ENCODE data around the gene UBXN4. TPM values are rescaled to one million over a fixed set of nuclear protein-coding genes. Genes with fewer than 3 reads are reported as not detected.
A peak's percentile ranks its signal among the peaks of the same experiment; 100 is the strongest.
"Not testable (repeated sequence)": the region's sequence is repeated elsewhere in the genome, so short reads cannot be mapped to it uniquely, and the experiment has no call there.

UBXN4 gene
- total RNA-seq: 56.1 TPM
- long read RNA-seq, full-length matches to known transcripts: 37 of 113 reads
- long read RNA-seq, partial matches to known transcripts: 60 of 113 reads
- long read RNA-seq, other reads (novel, unspliced or antisense): 16 of 113 reads

GRCh38 chr2:135741395-135742324, at the start of gene UBXN4:
Gene UBXN4, plus strand, starts transcription at chr2:135741855. Its CDS starts 75 bp downstream, at chr2:135741930.
- ATAC-seq (peak; percentile 97), DNase-seq (peak; percentile 98)
- intact Hi-C loops (cut with micrococcal nuclease): no loop called here

- intact Hi-C loops (cut with micrococcal nuclease): no loop called here
- ATAC-seq (peak; percentile 57), DNase-seq (no peak)
Observed at GRCh38 chr2:135694711-135695110, 46.9 kb upstream of the UBXN4 start.

- DNase-seq (no peak), ATAC-seq (no peak)
- intact Hi-C loops (cut with micrococcal nuclease): no loop called here
Observed at GRCh38 chr2:135698838-135699237, 42.8 kb upstream of the UBXN4 start.

GRCh38 chr2:135701442-135701841, 40.2 kb upstream of the UBXN4 start:
- ATAC-seq: no peak
- intact Hi-C loops (cut with micrococcal nuclease): no loop called here
- no peak for DNase-seq

- DNase-seq: no peak
- intact Hi-C loops (cut with micrococcal nuclease): no loop called here
- ATAC-seq: peak; percentile 60
Observed at GRCh38 chr2:135703300-135703699, 38.4 kb upstream of the UBXN4 start.

GRCh38 chr2:135704075-135704474, 37.6 kb upstream of the UBXN4 start:
- intact Hi-C loops (cut with micrococcal nuclease); ATAC-seq; DNase-seq: not testable (repeated sequence)

- intact Hi-C loops (cut with micrococcal nuclease): loop anchor here (5.0 kb wide), 1 partner anchor 706 kb away; no protein-coding TSS in a partner anchor
- no peak for ATAC-seq
- DNase-seq: no peak
Observed at GRCh38 chr2:135708159-135708558, 33.5 kb upstream of the UBXN4 start.

- intact Hi-C loops (cut with micrococcal nuclease): loop anchor here (5.0 kb wide), 1 partner anchor 708 kb away; no protein-coding TSS in a partner anchor
- DNase-seq (peak; percentile 68), ATAC-seq (no peak)
Observed at GRCh38 chr2:135709992-135710391, 31.7 kb upstream of the UBXN4 start.

- ATAC-seq; DNase-seq; intact Hi-C loops (cut with micrococcal nuclease): not testable (repeated sequence)
Observed at GRCh38 chr2:135715086-135715485, 26.6 kb upstream of the UBXN4 start.

- ATAC-seq (no peak), DNase-seq (no peak)
- intact Hi-C loops (cut with micrococcal nuclease): no loop called here
Observed at GRCh38 chr2:135728064-135728743, 13.5 kb upstream of the UBXN4 start.

- ATAC-seq: no peak
- intact Hi-C loops (cut with micrococcal nuclease): no loop called here
- DNase-seq: no peak
Observed at GRCh38 chr2:135732561-135732960, 9.1 kb upstream of the UBXN4 start.

GRCh38 chr2:135733045-135733444, 8.6 kb upstream of the UBXN4 start:
- intact Hi-C loops (cut with micrococcal nuclease): no loop called here
- DNase-seq: no peak
- no peak for ATAC-seq

- no peak for DNase-seq
- intact Hi-C loops (cut with micrococcal nuclease): no loop called here
- no peak for ATAC-seq
Observed at GRCh38 chr2:135736546-135736945, 5.1 kb upstream of the UBXN4 start.

GRCh38 chr2:135740206-135740605, 1.4 kb upstream of the UBXN4 start:
- intact Hi-C loops (cut with micrococcal nuclease): no loop called here
- no peak for DNase-seq
- ATAC-seq: no peak

- intact Hi-C loops (cut with micrococcal nuclease): no loop called here
- DNase-seq: no peak
Observed at GRCh38 chr2:135741043-135741394, 636 bp upstream of the UBXN4 start.

GRCh38 chr2:135742325-135742757, 686 bp downstream of the UBXN4 start:
- ATAC-seq (peak; percentile 60), DNase-seq (no peak)
- intact Hi-C loops (cut with micrococcal nuclease): no loop called here

More at GRCh38 chr2:135741043-135741394, 636 bp upstream of the UBXN4 start:
- ATAC-seq: no peak

GRCh38 chr2:135743860-135744259, 2.2 kb downstream of the UBXN4 start:
- no peak for DNase-seq
- ATAC-seq: no peak
- intact Hi-C loops (cut with micrococcal nuclease): no loop called here

- intact Hi-C loops (cut with micrococcal nuclease): no loop called here
- no peak for ATAC-seq
- DNase-seq: no peak
Observed at GRCh38 chr2:135744760-135745314, 3.2 kb downstream of the UBXN4 start.

GRCh38 chr2:135745545-135745944, 3.9 kb downstream of the UBXN4 start:
- ATAC-seq: no peak
- intact Hi-C loops (cut with micrococcal nuclease): no loop called here
- no peak for DNase-seq

- DNase-seq: no peak
- intact Hi-C loops (cut with micrococcal nuclease): no loop called here
- ATAC-seq: no peak
Observed at GRCh38 chr2:135755573-135755972, 13.9 kb downstream of the UBXN4 start.

Data from left ventricle myocardium superior (tissue), 1 donor.